SK-N-DZ (cell line): ENCODE results near the gene RMRP.

ENCODE experiments used
- DNase-seq: peaks from one replicate; pipeline ENCODE4 v3.0.0-alpha.2; 2015; ENCODE audit warnings: low spot score

The RMRP gene

GRCh38 chr9:35687306-35687705 is 29.5 kb upstream of the RMRP start:
- DNase-seq, result no peak

GRCh38 chr9:35686222-35687203 is 28.7 kb upstream of the RMRP start:
- peak; percentile 32 for DNase-seq

- no peak for DNase-seq
Observed at GRCh38 chr9:35685506-35685905, 27.7 kb upstream of the RMRP start.

GRCh38 chr9:35684921-35685320 is 27.1 kb upstream of the RMRP start:
- no peak for DNase-seq

- no peak for DNase-seq
Observed at GRCh38 chr9:35683323-35683722, 25.5 kb upstream of the RMRP start.

- DNase-seq, result no peak
Observed at GRCh38 chr9:35682520-35683315, 24.9 kb upstream of the RMRP start.

GRCh38 chr9:35682051-35682450 is 24.2 kb upstream of the RMRP start:
- DNase-seq, result no peak

- no peak for DNase-seq
Observed at GRCh38 chr9:35681341-35682002, 23.7 kb upstream of the RMRP start.

GRCh38 chr9:35680331-35681105 is 22.7 kb upstream of the RMRP start:
- DNase-seq, result no peak

- DNase-seq, result no peak
Observed at GRCh38 chr9:35679766-35680330, 22.0 kb upstream of the RMRP start.

- DNase-seq, result no peak
Observed at GRCh38 chr9:35679091-35679490, 21.3 kb upstream of the RMRP start.

GRCh38 chr9:35675732-35676392 is 18.0 kb upstream of the RMRP start:
- DNase-seq, result peak; percentile 66

GRCh38 chr9:35675204-35675603 is 17.4 kb upstream of the RMRP start:
- DNase-seq, result no peak

GRCh38 chr9:35674025-35674361 is 16.2 kb upstream of the RMRP start:
- DNase-seq, result no peak

GRCh38 chr9:35673132-35674024 is 15.6 kb upstream of the RMRP start, which contains the start of gene CA9:
Gene CA9 (plus strand): TSS chr9:35673928. CDS start chr9:35673960, 32 bp downstream.
- no peak for DNase-seq

GRCh38 chr9:35669331-35670145 is 11.7 kb upstream of the RMRP start:
- DNase-seq, result no peak

GRCh38 chr9:35667939-35668338 is 10.1 kb upstream of the RMRP start:
- DNase-seq, result no peak

- no peak for DNase-seq
Observed at GRCh38 chr9:35666549-35666948, 8.7 kb upstream of the RMRP start.
